ENCODE results near the gene TRAPPC4.

GRCh38 chr11:119034813-119035212 is 16.2 kb downstream of the TRAPPC4 start:
- TF ChIP-seq, protein P1, sequence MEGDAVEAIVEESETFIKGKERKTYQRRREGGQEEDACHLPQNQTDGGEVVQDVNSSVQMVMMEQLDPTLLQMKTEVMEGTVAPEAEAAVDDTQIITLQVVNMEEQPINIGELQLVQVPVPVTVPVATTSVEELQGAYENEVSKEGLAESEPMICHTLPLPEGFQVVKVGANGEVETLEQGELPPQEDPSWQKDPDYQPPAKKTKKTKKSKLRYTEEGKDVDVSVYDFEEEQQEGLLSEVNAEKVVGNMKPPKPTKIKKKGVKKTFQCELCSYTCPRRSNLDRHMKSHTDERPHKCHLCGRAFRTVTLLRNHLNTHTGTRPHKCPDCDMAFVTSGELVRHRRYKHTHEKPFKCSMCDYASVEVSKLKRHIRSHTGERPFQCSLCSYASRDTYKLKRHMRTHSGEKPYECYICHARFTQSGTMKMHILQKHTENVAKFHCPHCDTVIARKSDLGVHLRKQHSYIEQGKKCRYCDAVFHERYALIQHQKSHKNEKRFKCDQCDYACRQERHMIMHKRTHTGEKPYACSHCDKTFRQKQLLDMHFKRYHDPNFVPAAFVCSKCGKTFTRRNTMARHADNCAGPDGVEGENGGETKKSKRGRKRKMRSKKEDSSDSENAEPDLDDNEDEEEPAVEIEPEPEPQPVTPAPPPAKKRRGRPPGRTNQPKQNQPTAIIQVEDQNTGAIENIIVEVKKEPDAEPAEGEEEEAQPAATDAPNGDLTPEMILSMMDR (IDR thresholded peaks at IDR 0.05; ENCODE audit: low read depth, low read length) = no peak
- TF ChIP-seq POLR2A (IDR thresholded peaks at IDR 0.05; ENCODE audit: extremely low read depth, insufficient read length) = no peak
- TF ChIP-seq, protein P2, sequence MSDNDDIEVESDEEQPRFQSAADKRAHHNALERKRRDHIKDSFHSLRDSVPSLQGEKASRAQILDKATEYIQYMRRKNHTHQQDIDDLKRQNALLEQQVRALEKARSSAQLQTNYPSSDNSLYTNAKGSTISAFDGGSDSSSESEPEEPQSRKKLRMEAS (IDR thresholded peaks at IDR 0.05; ENCODE audit: low read depth, low read length) = no peak
- no peak for TF ChIP-seq MYC (IDR thresholded peaks at IDR 0.05; ENCODE audit: low read depth, low read length)
